A549 (cell line): ENCODE data around the gene SLC9A9. TPM values are rescaled to one million over a fixed set of nuclear protein-coding genes. Genes with fewer than 3 reads are reported as not detected.
"Not testable (repeated sequence)": the region's sequence is repeated elsewhere in the genome, so short reads cannot be mapped to it uniquely, and the experiment has no call there.

Experiments used
- ATAC-seq, 2 experiments: fragments of 200-7000 bp in 1 of 2; fragments of >200 bp in 1 of 2; cut with Nextera tagmentation in 1 of 2; cut with Tn5 transposase in 1 of 2; 3 replicates each; pipeline versions ENCODE4 v1.8.0 to v1.9.1; 2018 to 2020; ENCODE audit warnings: mild to moderate bottlenecking in 1 of 2, moderate library complexity in 1 of 2
- CTCF ChIA-PET: fragments of 300-600 bp; sonication (Branson Sonifier 250); formaldehyde crosslinking; extraction: SDS; loops from one replicate; lab custom pipeline; 2021; ENCODE audit warnings: antibody characterized with exemption, inconsistent platforms; lab: Yijun Ruan, JAX
- POLR2A ChIA-PET: fragments of 350-600 bp; formaldehyde crosslinking; extraction: SDS; loops from one replicate; lab custom pipeline; 2021; ENCODE audit warnings: antibody characterized with exemption, inconsistent platforms; lab: Yijun Ruan, JAX
- DNase-seq, 2 experiments: peaks; one replicate each; pipeline versions ENCODE4 v3.0.0 to v3.0.0-alpha.2; 2011 to 2016; ENCODE audit warnings: low read depth in 1 of 2, low spot score in 1 of 2
- FAIRE-seq: peaks from 2 replicates; lab custom pipeline; 2011; peaks lifted over from hg19 to GRCh38; lab: Jason Lieb, UNC
- H3K27ac ChIP-seq, 2 experiments: fragments of >200 bp; sonication (Bioruptor Twin); formaldehyde crosslinking; 3 replicates each; pipeline ENCODE4 v1.5.1; 2016 to 2017
- H3K4me1 ChIP-seq: fragments of >200 bp; sonication (Bioruptor Twin); formaldehyde crosslinking; 3 replicates; pipeline ENCODE4 v1.6.1; 2016
- H3K4me2 ChIP-seq: fragments of >200 bp; sonication (Bioruptor Twin); formaldehyde crosslinking; 3 replicates; pipeline ENCODE4 v1.6.1; 2016
- H3K4me3 ChIP-seq: fragments of >200 bp; sonication (Bioruptor Twin); formaldehyde crosslinking; 3 replicates; pipeline ENCODE4 v1.5.1; 2016
- H3K9me3 ChIP-seq: fragments of >200 bp; sonication (Bioruptor Twin); formaldehyde crosslinking; 3 replicates; pipeline ENCODE4 v1.6.1; 2016
- CEBPB ChIP-seq, 2 experiments: fragments of >200 bp in 1 of 2; sonication (Bioruptor Twin) in 1 of 2; formaldehyde crosslinking in 1 of 2; IDR thresholded peaks; 2 replicates each; pipeline ENCODE4 v1.6.1; 2012 to 2016
- CHD2 ChIP-seq: fragments of 150-350 bp; IDR thresholded peaks from 2 replicates; pipeline ENCODE4 v1.6.1; 2014; ENCODE audit warnings: low read length; ENCODE audit not compliant: partially characterized antibody
- CTCF ChIP-seq: fragments of >200 bp; sonication (Bioruptor Twin); formaldehyde crosslinking; IDR thresholded peaks from 3 replicates; pipeline ENCODE4 v1.5.1; 2016
- FOXS1 ChIP-seq: fragments of 250-450 bp; sonication (Bioruptor Pico); IDR thresholded peaks from 2 replicates; pipeline ENCODE4 v1.5.0; 2020; ENCODE audit warnings: mild to moderate bottlenecking, moderate library complexity
- HDAC2 ChIP-seq: fragments of 200-600 bp; sonication (generic); IDR thresholded peaks from 2 replicates; pipeline ENCODE4 v1.6.1; 2016
- HEYL ChIP-seq: fragments of 250-450 bp; sonication (Bioruptor Pico); IDR thresholded peaks from 2 replicates; pipeline ENCODE4 v1.8.0; 2021; ENCODE audit warnings: mild to moderate bottlenecking, moderate library complexity
- JUNB ChIP-seq: fragments of >200 bp; sonication (Bioruptor Twin); formaldehyde crosslinking; IDR thresholded peaks from 2 replicates; pipeline ENCODE4 v1.6.1; 2016
- KDM1A ChIP-seq: fragments of 200-600 bp; sonication (generic); IDR thresholded peaks from 2 replicates; pipeline ENCODE4 v1.6.1; 2016; ENCODE audit warnings: low read depth, mild to moderate bottlenecking
- PBX3 ChIP-seq: IDR thresholded peaks from 2 replicates; pipeline ENCODE4 v1.6.1; 2012
- RARB ChIP-seq: fragments of 250-450 bp; sonication (Bioruptor Pico); IDR thresholded peaks from 2 replicates; pipeline ENCODE4 v1.8.0; 2021; ENCODE audit warnings: mild to moderate bottlenecking, moderate library complexity
- SREBF2 ChIP-seq: fragments of 450-650 bp; IDR thresholded peaks from 2 replicates; pipeline ENCODE4 v1.6.1; 2014; ENCODE audit warnings: mild to moderate bottlenecking, moderate library complexity
- TFCP2L1 ChIP-seq: fragments of 250-450 bp; sonication (Bioruptor Pico); IDR thresholded peaks from 2 replicates; pipeline ENCODE4 v1.5.0; 2021; ENCODE audit warnings: mild to moderate bottlenecking
- ZC3H11A ChIP-seq: fragments of 450-650 bp; IDR thresholded peaks from 2 replicates; pipeline ENCODE4 v1.6.1; 2014; ENCODE audit warnings: antibody characterized with exemption, mild to moderate bottlenecking
- ZFP36 ChIP-seq: fragments of 450-650 bp; IDR thresholded peaks from 2 replicates; pipeline ENCODE4 v1.6.1; 2014; ENCODE audit warnings: borderline replicate concordance; ENCODE audit not compliant: partially characterized antibody
- ZNF302 ChIP-seq: fragments of 250-450 bp; sonication (Bioruptor Pico); IDR thresholded peaks from 2 replicates; pipeline ENCODE4 v1.9.0; 2021; ENCODE audit warnings: inconsistent platforms, mild to moderate bottlenecking, moderate library complexity
- WGBS: methylation state at CpG from one replicate; pipeline ENCODE4 v1.1.6; 2017; ENCODE audit errors: missing lambda C conversion rate; 5-methylcytosine and 5-hydroxymethylcytosine counted together
- polyA plus RNA-seq, 4 experiments: library from polyadenylated mRNA; depleted of rRNA in 3 of 4; stranded (reverse); fragments of >200 nt; fragmentation: RNase III in 1 of 4; extraction: RNeasy Plus Mini Kit Qiagen cat#74134 plus additional on column Dnase treatment in 1 of 4; gene quantifications; 2 replicates in 3 of 4; 3 replicates in 1 of 4; pipeline ENCODE4 v1.2.3, GENCODE V29; 2011 to 2017
- TF ChIP-seq, protein P1 (sequence below): fragments of 150-350 bp; IDR thresholded peaks from 2 replicates; pipeline ENCODE4 v1.6.1; 2014; ENCODE audit warnings: low read depth, mild to moderate bottlenecking, low read length
- TF ChIP-seq, protein P2 (sequence below): fragments of 200-600 bp; sonication (generic); IDR thresholded peaks from 2 replicates; pipeline ENCODE4 v1.6.1; 2016; ENCODE audit warnings: antibody characterized with exemption, mild to moderate bottlenecking, moderate library complexity

SLC9A9 gene
- polyA plus RNA-seq, 2 of the 4 experiments (the other 2 are of a cell fraction) = 0.10 to 0.32 TPM

DNA sequence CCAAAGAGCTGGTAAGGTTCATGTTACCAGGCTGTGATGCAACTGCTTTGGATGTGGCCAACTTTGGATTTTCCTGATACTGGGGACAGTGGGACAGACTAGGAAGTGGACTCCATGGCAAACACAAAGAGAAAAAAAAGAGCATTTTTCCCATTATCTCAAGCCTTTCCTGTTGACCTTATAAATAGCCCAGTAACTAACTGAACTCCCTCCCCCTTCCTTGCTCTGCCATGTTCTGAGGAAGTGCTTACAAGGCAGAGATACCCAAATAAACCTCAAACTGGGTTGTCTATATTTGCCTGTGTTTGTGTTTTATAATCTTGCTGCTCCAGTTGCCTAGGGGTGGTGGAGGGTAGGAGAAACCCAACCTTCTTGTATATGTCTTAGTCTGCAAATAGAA is 27.3 kb upstream of the SLC9A9 start:
- Histone ChIP-seq H3K9me3 (no peaks in the 10 kb centered on the region), H3K4me2 (no peak overlapping the region), H3K27ac (no peak overlapping the region), H3K4me3 (no peak overlapping the region), H3K4me1 (no peaks in the 10 kb centered on the region)
- no peak for TF ChIP-seq KDM1A
- no peak for TF ChIP-seq HEYL (CRISPR knock-in tag)
- no peak for TF ChIP-seq ZNF302
- TF ChIP-seq CEBPB (IDR thresholded peaks at IDR 0.05) = no peak
- TF ChIP-seq TFCP2L1 (CRISPR knock-in tag) = no peak
- TF ChIP-seq ZC3H11A = no peak
- no peak for TF ChIP-seq JUNB
- no peak for TF ChIP-seq FOXS1 (CRISPR knock-in tag)
- TF ChIP-seq HDAC2 = no peak
- TF ChIP-seq, protein P1, sequence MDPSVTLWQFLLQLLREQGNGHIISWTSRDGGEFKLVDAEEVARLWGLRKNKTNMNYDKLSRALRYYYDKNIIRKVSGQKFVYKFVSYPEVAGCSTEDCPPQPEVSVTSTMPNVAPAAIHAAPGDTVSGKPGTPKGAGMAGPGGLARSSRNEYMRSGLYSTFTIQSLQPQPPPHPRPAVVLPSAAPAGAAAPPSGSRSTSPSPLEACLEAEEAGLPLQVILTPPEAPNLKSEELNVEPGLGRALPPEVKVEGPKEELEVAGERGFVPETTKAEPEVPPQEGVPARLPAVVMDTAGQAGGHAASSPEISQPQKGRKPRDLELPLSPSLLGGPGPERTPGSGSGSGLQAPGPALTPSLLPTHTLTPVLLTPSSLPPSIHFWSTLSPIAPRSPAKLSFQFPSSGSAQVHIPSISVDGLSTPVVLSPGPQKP = no peak
- TF ChIP-seq CHD2 = no peak
- ChIA-PET CTCF (no interaction called here), POLR2A (no interaction called here)
- no peak for FAIRE-seq
- DNase-seq = no peak
- ATAC-seq = no peak

GRCh38 chr3:143873553-143873952 is 25.3 kb upstream of the SLC9A9 start:
- H3K4me2 ChIP-seq, H3K4me1 ChIP-seq, H3K27ac ChIP-seq, DNase-seq, H3K9me3 ChIP-seq, FAIRE-seq, ATAC-seq, H3K4me3 ChIP-seq, CTCF ChIA-PET, POLR2A ChIA-PET: not testable (repeated sequence)
- WGBS = 47% methylated on average over 5 of the region's 5 CpGs

GRCh38 chr3:143865302-143865701 is 17.0 kb upstream of the SLC9A9 start:
- Histone ChIP-seq H3K27ac (no peak overlapping the region), H3K4me3 (no peak overlapping the region), H3K4me1 (no peaks in the 10 kb centered on the region), H3K4me2 (peak overlapping the region; percentile 44; the same call in 2 of the 3 replicates), H3K9me3 (no peaks in the 10 kb centered on the region)
- POLR2A ChIA-PET = no interaction called here
- CTCF ChIA-PET = no interaction called here
- FAIRE-seq (no peak), ATAC-seq (no peak), DNase-seq (no peak)
- TF ChIP-seq ZNF302 = no peak
- TF ChIP-seq CTCF = no peak
- TF ChIP-seq RARB (CRISPR knock-in tag) = no peak
- TF ChIP-seq PBX3 = no peak
- no peak for TF ChIP-seq SREBF2
- TF ChIP-seq ZFP36 = no peak
- TF ChIP-seq, protein P1 = no peak
- TF ChIP-seq, protein P2, sequence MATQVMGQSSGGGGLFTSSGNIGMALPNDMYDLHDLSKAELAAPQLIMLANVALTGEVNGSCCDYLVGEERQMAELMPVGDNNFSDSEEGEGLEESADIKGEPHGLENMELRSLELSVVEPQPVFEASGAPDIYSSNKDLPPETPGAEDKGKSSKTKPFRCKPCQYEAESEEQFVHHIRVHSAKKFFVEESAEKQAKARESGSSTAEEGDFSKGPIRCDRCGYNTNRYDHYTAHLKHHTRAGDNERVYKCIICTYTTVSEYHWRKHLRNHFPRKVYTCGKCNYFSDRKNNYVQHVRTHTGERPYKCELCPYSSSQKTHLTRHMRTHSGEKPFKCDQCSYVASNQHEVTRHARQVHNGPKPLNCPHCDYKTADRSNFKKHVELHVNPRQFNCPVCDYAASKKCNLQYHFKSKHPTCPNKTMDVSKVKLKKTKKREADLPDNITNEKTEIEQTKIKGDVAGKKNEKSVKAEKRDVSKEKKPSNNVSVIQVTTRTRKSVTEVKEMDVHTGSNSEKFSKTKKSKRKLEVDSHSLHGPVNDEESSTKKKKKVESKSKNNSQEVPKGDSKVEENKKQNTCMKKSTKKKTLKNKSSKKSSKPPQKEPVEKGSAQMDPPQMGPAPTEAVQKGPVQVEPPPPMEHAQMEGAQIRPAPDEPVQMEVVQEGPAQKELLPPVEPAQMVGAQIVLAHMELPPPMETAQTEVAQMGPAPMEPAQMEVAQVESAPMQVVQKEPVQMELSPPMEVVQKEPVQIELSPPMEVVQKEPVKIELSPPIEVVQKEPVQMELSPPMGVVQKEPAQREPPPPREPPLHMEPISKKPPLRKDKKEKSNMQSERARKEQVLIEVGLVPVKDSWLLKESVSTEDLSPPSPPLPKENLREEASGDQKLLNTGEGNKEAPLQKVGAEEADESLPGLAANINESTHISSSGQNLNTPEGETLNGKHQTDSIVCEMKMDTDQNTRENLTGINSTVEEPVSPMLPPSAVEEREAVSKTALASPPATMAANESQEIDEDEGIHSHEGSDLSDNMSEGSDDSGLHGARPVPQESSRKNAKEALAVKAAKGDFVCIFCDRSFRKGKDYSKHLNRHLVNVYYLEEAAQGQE = no peak
- WGBS = 10% methylated on average over 1 of the region's 1 CpG
